Ecto neural progenitor cell (in vitro differentiated cells): ENCODE measurements around the gene SFTA2.
"Not testable (repeated sequence)": the region's sequence is repeated elsewhere in the genome, so short reads cannot be mapped to it uniquely, and the experiment has no call there.

Source experiments
- DNase-seq: peaks from one replicate; pipeline ENCODE4 v3.0.0-alpha.2; 2018; ENCODE audit warnings: low spot score

SFTA2 gene

GRCh38 chr6:30942338-30943060, 10.5 kb upstream of the SFTA2 start:
- peak; percentile 91 for DNase-seq

- DNase-seq = no peak
Measured at GRCh38 chr6:30940361-30940986, 8.5 kb upstream of the SFTA2 start, which contains the start of gene MUCL3. TSS of gene MUCL3 (plus strand) at chr6:30940973. CDS start at chr6:30941000, 27 bp downstream.

- DNase-seq = no peak
Measured at GRCh38 chr6:30939473-30939872, 7.5 kb upstream of the SFTA2 start.

DNA sequence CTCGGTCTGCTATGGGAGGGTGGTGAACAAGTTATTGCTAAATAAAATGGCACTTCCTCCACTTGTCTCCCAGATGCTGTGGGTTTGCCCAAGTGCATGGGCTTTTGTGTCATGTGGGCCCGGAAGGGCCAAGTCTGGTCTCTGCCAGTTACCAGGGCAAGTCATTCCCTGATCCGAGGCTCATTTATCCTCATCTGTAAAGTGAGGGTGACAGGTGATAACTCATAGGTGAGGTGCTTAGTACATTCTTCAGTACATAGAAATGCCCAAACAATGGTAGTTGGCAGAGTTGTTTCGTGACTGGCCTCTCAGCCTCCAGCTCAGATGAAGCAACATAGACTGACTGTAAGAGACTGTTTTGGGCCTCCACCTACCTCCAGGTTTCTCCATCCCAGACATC, 6.8 kb upstream of the SFTA2 start:
- DNase-seq = no peak

DNA sequence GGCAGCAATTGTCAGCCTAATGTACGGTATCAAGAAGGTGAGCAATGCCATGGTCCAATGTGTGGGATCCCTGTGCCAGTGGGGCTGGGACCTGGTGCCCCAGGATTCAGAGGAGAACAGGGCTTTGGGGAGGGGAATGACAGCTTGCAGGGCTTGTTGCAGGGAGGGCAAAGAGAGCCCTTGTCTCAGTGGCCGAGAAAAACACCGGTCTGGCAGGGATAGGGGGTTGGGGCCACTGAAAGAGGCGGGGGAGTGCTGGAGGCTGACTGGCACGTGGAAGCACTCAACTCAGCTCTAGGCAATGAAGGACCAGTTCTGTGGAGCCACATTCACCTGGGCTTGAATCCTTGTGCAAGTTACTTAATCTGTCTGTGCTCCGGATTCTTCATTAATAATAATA, 5.3 kb upstream of the SFTA2 start:
- DNase-seq = no peak

GRCh38 chr6:30935018-30935417, 3.0 kb upstream of the SFTA2 start:
- DNase-seq = no peak

DNA sequence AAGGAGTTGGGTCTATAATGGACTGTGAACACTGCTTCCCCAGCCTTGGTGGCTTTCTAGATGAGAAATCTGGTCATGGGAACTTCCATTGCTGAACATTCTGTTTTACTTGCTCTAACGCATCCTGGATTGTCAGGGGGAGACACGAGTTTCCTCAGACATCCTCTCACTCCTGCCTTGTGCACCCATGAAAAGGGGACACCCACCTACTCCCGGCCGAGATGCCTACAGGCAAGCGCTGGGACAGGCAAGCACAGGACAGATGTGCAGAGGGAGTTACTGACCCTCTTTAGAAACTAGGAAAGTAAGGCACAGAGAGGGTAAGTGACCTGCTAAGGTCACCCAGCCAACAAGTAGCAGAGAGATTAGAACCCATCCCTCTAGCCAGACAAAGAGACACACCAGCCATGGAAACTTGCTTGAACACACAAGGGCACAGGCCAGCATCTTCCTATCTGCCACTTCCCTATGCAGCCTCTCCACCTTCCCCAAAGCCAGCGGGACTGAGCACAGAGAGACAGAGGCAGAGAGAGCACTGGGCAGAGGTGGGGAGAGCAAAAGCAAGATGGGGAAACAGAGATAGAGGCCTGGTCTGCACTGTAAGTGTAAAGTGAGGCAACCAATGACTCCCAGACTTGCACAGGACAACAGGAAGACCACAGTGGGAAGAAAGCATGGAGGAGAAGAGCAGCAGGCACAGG, 845 bp upstream of the SFTA2 start:
- DNase-seq = no peak

- no peak for DNase-seq
Measured at GRCh38 chr6:30931272-30931671, 698 bp downstream of the SFTA2 start.

DNA sequence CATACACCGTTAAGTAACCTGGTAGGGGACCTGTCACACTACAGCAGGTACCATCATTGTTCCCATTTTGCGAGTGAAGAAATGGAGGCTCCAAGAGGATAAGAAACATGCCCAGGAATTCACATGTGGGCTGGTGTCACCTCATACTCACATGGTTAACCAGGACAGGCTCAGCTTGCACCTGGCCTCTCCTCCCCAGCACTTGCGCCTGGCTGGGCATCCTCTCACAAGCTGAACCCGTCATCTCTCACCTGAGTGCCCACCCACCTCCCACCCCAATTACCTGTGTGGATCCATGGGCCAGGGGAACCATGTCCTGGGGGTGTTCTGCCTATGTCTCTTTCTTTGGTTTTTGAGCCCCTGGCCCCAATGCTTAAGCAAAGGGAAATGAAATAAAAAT, 1.5 kb downstream of the SFTA2 start:
- no peak for DNase-seq

DNA sequence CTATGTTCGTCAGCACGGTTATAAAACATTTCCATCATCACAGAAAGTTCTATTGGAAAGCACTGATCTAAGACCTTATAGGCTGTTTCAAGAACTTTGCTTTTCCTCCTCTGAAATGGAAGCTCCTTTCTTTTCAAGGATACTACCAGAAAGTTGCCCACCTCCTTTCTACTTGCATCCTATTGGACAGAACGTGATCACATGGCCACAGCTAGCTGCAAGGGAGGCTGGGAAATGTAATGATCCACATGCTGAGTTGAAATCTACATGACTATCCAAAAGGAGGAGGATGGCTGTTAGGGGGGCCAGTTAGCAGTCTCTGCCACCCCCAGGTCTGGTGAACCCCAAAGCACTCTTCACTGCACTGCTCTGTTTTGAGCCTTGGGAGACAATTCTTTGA, 3.3 kb downstream of the SFTA2 start:
- no peak for DNase-seq

DNA sequence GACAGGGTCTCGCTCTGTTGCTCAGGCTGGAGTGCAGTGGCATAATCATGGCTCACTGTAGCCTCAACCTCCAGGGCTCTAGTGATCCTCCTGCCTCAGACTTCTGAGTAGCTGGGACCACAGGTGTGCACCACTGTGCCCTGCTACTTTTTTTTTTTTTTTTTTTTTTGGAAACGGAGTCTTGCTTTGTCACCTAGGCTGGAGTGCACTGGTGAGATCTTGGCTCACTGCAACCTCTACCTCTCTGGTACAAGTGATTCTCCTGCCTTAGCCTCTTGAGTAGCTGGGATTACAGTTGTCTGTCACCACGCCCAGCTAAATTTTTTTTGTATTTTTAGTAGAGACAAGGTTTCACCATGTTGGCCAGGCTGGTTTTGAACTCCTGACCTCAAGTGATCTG, 4.9 kb downstream of the SFTA2 start:
- DNase-seq = not testable (repeated sequence)

GRCh38 chr6:30926644-30927043, 5.3 kb downstream of the SFTA2 start:
- no peak for DNase-seq

DNA sequence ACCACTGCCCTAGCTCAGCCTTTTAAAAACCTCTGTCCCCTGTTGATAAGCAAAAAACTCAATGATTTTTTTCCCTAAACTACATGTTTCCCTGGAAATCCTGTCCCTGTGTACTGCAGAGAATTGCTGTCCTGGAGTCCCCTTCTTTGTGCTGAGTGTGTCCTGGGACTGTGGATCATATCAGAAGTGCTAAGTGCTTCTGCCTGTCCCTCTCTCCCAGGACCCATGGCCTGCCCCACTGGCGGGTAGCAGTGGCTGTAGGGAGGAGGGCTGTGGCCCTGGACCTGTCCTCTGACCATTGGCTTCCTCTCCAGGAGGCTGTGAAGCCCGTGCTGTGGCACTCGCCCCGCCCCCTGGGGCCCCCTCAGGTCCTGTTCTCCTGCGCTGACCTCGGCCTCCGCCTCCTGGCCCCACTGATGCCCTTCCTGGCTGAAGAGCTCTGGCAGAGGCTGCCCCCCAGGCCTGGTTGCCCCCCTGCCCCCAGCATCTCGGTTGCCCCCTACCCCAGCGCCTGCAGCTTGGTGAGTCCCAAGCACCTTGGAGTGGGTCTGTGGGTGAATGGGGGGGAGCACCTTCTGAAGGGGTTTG, 7.8 kb downstream of the SFTA2 start:
- DNase-seq = not testable (repeated sequence)

DNA sequence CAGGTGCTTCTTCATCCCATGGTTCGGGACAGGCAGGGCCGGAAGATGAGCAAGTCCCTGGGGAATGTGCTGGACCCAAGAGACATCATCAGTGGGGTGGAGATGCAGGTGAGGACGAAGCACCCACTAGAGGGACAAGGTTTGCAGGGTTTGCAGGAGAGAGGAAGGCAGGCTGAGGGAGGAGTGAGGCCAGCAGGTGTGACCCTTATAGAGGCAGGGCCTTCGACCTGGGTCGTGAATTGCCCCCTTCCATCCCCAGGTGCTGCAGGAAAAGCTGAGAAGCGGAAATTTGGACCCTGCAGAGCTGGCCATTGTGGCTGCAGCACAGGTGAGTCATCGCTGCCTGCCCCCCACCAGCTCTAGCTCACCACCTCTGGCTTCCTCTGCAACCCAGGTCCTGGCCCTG, 9.5 kb downstream of the SFTA2 start:
- DNase-seq = no peak

- DNase-seq = no peak
Measured at GRCh38 chr6:30918670-30919069, 13.3 kb downstream of the SFTA2 start.

DNA sequence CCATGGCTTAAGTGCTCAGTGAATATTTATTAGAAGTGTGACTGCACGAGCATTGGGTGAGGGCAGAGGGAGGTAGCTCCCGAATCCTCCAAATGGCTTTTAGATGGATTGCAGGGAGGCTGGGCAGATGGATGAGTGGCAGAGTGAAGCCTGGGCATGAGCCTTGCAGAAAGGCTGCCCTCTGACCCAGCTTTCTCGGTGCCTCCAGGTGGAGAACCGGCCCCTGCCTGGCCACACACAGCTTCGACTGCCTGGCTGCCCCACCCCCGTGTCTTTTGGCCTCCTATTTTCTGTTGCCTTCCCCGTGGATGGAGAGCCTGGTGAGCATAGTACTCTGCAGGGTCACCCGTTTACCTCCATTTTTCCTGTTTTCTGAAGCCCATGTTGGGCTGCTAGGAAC, 14.5 kb downstream of the SFTA2 start:
- DNase-seq = no peak

- DNase-seq = no peak
Measured at GRCh38 chr6:30917041-30917440, 14.9 kb downstream of the SFTA2 start.

DNA sequence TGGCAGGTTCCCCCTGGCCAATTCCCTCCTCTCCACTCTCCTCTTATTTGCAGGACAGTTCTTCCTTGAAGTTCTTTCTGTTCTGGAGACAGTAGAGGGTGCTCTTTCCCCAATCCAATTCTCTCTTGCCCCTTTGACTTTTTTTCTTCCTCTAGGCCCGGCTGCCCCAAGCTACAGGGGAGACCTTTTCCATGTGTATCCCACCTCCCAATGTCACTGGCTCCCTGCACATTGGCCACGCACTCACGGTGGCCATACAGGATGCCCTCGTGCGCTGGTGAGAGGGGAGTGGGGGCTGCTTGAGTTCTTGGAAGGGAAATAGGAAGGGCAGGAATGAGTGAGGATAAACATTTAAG, 16.4 kb downstream of the SFTA2 start:
- DNase-seq = no peak

DNA sequence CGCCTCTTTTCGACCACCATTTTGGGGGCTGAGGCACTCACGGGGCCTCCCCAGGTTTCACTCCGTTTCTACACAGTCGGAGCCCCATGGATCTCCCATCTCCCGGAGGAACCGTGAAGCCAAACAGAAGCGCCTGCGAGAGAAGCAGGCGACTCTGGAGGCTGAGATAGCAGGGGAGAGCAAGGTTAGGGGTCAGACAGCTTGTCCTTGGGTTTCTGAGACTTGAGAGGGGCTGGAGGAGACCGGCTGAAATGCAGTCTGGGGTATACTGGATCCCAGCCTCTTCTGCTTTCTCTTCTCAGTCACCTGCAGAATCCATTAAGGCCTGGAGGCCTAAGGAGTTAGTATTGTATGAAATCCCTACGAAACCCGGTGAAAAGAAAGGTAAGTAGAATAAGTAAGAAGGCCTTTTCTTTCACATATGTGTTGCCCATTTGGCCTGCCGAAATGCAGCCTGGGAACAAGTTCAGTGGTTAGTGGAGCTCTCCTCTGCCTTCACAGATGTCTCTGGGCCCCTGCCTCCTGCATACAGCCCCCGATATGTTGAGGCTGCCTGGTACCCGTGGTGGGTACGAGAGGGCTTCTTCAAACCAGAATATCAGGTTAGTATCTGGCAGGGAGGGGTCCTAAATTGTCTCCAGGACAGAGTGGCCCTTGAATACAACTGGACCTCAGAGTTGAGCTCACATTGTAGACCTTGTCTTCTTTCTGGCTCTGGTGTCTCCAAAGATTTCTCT, 16.9 kb downstream of the SFTA2 start:
- no peak for DNase-seq

- DNase-seq = peak; percentile 92
Measured at GRCh38 chr6:30914076-30914853, 17.7 kb downstream of the SFTA2 start, which contains the start of gene VARS2. TSS of gene VARS2 (plus strand) at chr6:30914238. CDS start at chr6:30914837, 599 bp downstream.

- no peak for DNase-seq
Measured at GRCh38 chr6:30913721-30914075, 18.3 kb downstream of the SFTA2 start.
